ENCODE data around the gene ADM5.
"Not testable (repeated sequence)": the region's sequence is repeated elsewhere in the genome, so short reads cannot be mapped to it uniquely, and the experiment has no call there.

ADM5 gene

GRCh38 chr19:49701271-49701786 lies 11.9 kb downstream of the ADM5 start:
- DNase-seq (ENCODE audit: low read depth in 2 of 2) = no peak

- no peak for DNase-seq (ENCODE audit: low read depth in 2 of 2)
Measured at GRCh38 chr19:49704888-49705642, 15.7 kb downstream of the ADM5 start.

- DNase-seq (ENCODE audit: low read depth in 2 of 2) = no peak
Measured at GRCh38 chr19:49705919-49706318, 16.5 kb downstream of the ADM5 start.

DNA sequence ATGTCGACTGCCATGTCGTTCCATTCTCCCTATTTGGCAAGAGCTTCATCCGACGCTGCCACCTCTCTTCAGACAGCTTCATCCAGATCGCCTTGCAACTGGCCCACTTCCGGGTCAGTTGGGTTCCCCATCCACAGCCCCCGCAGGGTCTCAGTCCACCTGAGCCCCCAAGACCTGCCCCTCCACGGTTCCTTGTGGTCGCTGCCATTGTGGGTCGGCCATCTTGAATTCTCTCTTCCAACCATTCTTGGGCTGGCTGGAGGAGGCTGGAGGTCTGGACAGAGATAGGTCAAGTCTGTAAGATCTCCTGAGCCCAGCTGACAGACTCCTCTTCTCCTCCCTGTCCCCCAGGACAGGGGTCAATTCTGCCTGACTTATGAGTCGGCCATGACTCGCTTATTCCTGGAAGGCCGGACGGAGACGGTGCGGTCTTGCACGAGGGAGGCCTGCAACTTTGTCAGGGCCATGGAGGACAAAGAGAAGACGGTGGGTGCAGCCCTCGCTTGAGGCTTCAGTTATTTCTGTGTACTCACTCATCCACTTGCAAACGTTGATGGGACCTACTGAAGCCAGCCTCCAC lies 21.1 kb downstream of the ADM5 start:
- DNase-seq (ENCODE audit: low read depth in 2 of 2) = no peak

- no peak for DNase-seq (ENCODE audit: low read depth in 2 of 2)
Measured at GRCh38 chr19:49712397-49712859, 23.0 kb downstream of the ADM5 start.

- DNase-seq (ENCODE audit: low read depth in 2 of 2) = no peak
Measured at GRCh38 chr19:49713236-49713845, 23.9 kb downstream of the ADM5 start.

DNA sequence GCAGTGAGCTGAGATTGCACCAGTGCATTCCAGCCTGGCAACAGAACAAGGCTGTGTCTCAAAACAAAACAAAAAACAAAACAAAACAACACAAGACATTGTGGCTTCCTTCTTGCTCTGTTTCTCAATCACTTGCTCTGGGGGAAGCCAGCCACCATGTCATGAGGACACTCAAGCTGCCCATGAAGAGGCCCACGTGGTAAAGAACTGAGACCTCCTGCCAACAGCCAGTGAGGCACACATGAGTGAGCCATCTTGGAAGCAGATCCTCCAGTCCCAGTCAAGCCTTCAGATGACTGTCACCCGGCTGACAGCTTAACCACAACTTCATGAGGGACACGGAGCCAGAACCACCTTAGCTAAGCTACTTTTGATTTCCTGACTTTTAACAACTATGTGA lies 26.8 kb downstream of the ADM5 start:
- no peak for DNase-seq (ENCODE audit: low read depth in 2 of 2)

- DNase-seq (ENCODE audit: low read depth in 2 of 2) = no peak
Measured at GRCh38 chr19:49718511-49718910, 29.1 kb downstream of the ADM5 start.

- no peak for DNase-seq (ENCODE audit: low read depth in 2 of 2)
Measured at GRCh38 chr19:49718991-49719390, 29.6 kb downstream of the ADM5 start.

GRCh38 chr19:49719420-49719819 lies 30.0 kb downstream of the ADM5 start:
- DNase-seq (ENCODE audit: low read depth in 2 of 2) = not testable (repeated sequence)

DNA sequence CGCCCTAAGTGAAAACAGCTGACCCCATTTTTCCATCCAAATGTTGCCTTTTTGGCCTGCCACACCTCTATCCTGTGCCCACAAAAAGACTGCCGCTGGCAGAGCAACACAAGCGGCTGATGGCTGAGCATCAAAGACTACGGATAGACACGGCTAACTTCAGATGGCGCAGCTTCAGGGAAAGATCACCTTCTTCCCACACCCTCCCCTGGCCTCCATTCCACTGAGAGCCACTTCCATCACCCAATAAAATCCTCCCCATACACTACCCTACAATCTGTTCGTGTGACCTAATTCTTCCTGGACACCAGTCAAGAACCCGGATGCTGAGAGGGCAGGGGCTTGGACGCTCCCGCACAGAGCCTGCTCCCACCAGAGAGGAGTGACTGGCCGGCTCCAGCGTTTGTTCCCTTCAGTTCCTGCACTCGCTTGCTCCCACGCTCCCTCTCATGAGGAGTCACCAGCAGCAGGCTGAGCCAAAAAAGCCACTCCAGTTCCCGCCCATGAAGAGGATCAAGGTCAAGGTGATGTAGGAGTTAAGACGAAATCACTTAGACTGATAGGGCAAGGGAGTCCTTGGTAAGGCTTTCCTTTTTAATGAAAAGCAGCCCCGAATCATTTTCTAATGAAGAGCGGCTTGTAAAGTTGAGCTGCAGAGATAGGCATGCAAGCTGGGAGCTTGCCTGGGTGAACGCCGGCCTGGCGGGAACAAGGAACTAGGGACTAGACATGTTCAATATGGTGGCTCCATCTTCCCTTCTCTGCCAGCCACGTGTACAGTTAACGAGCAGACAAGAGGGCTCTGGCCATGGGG lies 38.0 kb downstream of the ADM5 start:
- no peak for DNase-seq (ENCODE audit: low read depth in 2 of 2)

GRCh38 chr19:49730166-49730565 lies 40.8 kb downstream of the ADM5 start:
- no peak for DNase-seq (ENCODE audit: low read depth in 2 of 2)

GRCh38 chr19:49738268-49738667 lies 48.9 kb downstream of the ADM5 start:
- no peak for DNase-seq (ENCODE audit: low read depth in 2 of 2)

- DNase-seq (ENCODE audit: low read depth in 2 of 2) = no peak
Measured at GRCh38 chr19:49739098-49739497, 49.7 kb downstream of the ADM5 start.

DNA sequence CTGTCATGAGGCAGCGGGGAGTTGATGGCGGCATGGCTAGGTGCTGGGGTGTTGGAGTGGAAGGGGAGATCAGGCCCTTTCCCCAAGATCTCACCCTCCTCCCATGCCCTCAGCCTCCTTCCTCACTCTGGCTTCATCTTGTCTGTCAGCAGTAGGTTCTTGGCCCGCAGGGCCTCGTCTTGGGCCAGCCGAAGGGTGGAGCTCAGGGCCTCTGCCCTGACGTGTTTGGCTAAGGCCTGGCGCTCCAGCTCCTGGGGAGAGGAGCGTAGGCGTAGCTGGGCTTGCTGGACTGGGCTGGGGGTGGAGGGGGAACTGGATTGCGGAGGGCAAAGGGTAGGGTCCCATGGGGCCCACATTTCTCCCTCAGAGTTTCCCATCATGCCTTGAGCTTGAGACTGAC lies 50.5 kb downstream of the ADM5 start:
- DNase-seq (ENCODE audit: low read depth in 2 of 2) = no peak
